ENCODE data around the gene HMCN1.
"Not testable (repeated sequence)": the region's sequence is repeated elsewhere in the genome, so short reads cannot be mapped to it uniquely, and the experiment has no call there.

Gene HMCN1

DNA sequence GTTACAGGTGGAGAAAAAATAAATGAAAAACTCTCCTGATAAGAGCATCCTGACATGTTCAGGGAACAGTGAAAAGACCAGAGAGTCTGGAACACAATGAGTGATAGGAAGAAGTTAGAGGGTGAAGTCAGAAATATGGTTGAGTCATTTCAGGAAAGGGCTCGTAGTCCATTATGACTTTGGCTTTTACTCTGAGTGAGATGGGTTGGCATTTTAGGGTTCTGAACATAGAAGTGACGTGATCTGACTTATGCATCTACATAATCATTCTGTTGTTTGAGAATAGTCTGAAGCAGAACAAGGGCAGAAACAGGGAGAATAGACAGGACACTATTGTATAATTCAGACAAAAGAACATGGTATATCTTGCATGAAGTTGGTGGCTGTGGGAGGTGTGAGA is 5.8 kb downstream of the HMCN1 start:
- no peak for DNase-seq (ENCODE audit: low spot score)

DNA sequence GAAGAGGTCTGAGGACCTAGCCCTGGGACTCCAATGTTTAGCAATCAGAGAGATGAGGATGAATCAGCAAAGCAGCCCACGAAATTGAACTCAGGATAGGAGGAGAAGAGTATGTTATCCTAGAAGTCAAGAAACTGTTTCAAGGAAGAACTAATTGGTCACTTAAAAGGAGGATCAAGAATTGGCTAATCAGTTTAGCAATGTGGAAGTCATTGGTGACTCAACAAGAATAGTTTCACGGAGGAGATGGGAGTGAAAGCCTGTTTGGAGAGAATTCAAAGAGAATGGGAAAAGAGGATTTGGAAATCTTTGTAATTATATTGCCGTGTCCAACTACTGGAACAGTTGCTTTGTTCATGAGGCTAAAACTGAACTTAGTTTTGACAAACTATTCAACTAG is 7.4 kb downstream of the HMCN1 start:
- FAIRE-seq: no peak
- no peak for DNase-seq (ENCODE audit: low spot score)

More for the DNA sequence above, 5.8 kb downstream of the HMCN1 start:
- no peak for FAIRE-seq

DNA sequence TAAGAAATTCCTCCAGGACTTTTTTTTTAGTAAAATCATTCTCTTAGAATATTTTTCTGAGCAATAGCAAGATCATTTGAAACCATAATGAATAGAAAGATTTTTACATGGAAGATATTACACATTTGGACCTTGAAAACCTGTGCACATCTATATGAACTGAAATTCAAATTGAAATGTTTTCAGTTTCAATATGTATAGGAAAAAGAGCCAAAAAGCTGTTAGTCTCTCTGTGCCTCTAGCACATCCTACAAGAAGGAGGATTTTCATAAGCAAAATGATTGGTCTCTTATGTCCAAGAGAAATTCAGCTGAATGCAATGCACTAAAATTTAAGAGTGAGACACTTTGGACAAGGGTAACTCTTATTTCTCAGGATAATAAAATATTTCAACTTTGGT is 8.2 kb downstream of the HMCN1 start:
- DNase-seq (ENCODE audit: low spot score) (no peak), FAIRE-seq (no peak)

DNA sequence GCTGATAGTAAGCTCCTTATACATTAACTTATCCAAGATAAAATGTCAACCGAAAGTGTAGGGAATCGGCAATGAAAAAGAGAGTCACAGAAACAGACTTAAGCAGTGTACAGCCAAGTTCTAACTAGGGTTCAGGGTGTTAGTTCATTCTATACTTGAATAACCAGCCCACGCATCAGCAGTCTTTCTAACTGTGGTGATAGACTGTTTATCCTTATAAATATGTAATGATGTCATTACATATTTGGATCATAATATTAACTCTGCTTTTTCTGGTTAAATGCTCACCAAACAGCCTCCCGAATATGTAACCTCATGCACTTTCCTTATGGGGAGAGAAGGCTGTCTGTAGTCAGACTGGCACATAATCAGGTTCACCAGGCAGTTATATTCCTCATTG is 11.0 kb downstream of the HMCN1 start:
- FAIRE-seq: no peak
- no peak for DNase-seq (ENCODE audit: low spot score)

DNA sequence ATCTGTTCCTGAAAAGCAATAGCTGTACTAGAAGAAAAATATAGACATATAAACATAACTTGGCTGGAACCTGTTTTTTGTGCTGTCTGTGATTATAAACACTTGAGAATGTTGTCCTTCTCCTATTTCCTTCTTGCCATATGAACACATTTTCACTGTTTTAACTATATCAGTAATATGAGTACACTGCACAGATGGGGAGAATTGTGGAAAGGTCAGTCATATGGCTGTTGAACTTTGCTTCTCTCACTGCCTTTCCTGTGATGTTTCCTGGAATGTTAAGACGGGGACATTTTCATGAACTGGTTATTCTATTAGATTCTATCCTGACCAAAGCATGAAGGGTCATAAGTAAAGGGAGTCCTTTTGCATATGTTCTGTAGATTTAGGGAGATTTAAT is 24.9 kb downstream of the HMCN1 start:
- DNase-seq (ENCODE audit: low spot score) (no peak), FAIRE-seq (no peak)

DNA sequence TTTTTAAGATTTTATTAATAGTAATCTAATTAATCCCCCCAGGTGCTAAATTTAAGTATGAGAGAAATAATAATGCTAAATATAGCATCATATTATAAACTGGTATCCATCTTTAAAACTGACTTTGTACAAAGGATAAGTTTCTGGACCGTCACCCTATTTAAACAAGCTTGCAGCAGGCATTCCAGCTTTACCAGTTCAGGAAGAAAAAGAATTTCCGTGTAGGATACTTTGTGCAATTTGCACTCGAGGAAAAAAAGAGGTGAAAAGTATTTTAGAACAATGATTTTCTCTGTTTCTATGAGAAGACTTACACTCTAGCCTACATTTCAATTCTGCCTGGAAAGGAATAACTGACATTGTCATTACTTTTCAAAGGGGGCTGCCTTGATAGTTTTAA is 27.6 kb downstream of the HMCN1 start:
- FAIRE-seq: no peak
- no peak for DNase-seq (ENCODE audit: low spot score)

DNA sequence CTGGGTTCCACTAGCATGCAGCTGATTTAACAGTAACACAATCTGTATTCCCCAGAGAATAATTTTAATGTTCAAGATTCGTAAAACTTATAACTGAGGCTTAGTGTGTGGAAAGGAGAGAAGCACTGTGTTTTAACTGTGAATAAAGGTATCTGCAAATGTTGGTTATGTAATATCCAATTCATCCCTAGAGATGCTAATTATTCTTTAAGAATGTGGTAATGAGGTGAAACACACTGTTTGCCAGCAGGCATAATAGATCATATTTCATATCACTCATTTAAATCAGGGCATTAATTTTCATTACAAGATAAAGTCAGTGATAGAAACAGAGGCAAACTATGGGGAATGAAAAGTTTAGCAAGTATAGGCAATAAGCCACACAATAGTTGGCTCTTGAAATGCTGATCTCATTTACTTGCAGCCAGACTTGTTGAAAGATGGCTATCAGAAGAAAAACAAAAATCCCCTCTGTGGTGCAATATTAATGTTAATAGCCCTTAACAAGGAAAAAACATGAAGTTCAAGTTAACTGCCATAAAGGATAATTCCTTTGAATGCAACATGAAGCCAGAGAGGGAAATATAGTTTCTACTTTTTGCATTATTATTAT is 33.4 kb downstream of the HMCN1 start:
- FAIRE-seq: no peak
- DNase-seq (ENCODE audit: low spot score): no peak

DNA sequence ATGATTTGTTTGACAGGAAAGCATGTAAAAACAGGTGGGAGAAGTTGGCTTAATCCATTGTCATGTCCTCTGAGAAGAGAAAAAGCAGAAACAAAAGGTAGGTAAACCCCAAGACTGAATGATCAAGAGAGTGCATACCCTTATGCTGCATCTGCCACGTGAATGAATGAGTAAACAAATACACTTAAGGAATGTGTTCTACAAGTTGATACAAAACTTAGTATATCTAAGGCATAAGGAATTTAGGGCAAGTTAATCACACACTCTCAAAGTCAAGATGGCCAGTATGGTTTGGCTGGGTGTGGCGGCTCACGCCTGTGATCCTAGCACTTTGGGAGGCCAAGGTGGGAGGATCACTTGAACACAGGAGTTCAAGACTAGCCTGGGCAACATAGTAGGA is 34.2 kb downstream of the HMCN1 start:
- FAIRE-seq (no peak), DNase-seq (ENCODE audit: low spot score) (no peak)

DNA sequence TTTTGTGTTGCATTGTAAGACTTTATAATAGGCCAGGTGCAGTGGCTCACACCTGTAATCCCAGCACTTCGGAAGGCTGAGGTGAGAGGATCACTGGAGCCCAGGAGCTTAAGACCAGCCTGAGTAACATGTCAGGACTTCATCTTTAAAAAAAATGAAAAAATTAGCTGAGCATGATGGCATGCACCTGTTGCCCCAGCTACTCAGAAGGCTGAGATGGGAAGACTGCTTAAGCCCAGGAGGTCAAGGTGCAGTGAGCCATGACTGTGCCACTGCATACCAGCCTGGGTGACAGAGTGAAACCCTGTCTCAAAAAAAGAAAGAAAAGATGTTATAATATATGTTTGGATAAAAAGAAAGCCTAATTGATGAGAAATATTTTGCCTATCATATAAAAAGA is 34.9 kb downstream of the HMCN1 start:
- FAIRE-seq (no peak), DNase-seq (ENCODE audit: low spot score) (no peak)

DNA sequence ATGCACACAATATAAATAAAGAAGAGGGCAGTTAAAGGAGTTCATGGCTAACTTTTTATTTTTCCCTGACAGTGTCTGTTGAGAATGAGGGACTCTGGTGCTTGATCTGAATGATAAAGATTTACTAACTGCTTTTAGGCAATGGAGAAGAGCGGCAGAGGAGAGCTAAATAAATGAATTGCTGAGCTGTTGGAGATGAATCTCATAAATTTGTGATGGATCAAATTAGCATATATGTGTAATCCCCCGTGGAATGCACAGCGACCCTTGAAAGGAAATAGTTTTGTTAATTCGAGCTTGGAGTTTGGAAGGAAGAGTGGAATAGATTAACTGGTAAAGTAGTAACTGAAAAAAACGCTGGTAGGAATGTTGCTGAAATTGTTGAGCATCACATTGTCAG is 40.2 kb downstream of the HMCN1 start:
- DNase-seq (ENCODE audit: low spot score) (no peak), FAIRE-seq (no peak)

DNA sequence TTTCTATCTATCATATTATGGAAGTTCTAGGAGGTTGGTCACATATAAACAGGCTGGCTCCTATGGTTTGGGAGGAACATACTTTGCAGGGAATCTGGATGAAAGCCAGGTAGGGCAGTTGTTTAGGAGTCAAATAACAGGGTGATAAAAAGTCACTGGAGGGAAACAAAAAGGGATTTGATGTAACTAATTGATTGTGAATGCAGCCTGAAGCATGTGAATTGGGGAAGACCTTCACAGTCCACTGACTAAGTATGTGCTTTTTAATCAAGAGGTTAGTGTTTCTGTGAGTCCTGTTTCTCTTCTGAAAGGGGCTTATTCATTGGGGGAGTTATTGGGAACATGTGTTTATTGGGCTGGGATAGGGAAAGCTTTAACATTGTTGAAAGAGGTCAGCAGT is 41.3 kb downstream of the HMCN1 start:
- FAIRE-seq: no peak
- DNase-seq (ENCODE audit: low spot score): no peak

DNA sequence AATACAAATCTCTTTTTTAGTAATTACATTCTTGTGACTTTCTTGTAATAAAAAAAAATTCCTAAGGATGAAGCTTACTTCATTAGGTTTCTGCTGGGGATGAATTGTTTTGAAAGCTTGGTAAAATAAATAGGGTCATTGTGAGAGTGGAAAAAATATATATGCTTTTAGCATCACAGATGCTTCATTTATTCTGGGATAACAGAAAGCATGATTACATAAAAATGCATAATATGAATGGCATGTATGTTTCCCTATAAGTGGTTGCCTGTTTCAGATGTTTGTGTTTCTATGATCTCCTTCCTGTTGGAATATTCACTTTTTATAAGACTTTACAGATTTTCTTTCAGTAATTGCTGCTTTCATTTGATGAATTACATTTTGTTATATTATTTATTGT is 42.3 kb downstream of the HMCN1 start:
- DNase-seq (ENCODE audit: low spot score) (no peak), FAIRE-seq (no peak)

DNA sequence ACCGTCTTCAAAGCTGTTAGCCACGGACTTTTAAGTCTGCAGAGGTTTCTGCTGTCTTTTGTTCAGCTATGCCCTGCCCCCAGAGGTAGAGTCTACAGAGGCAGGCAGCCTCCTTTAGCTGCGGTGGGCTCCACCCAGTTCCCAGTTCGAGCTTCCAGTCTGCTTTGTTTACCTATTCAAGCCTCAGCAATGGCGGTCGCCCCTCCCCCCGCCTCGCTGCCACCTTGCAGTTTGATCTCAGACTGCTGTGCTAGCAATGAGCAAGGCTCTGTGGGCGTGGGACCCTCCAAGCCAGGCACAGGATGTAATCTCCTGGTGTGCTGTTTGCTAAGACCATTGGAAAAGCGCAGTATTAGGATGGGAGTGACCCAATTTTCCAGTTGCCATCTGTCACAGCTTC is 49.7 kb downstream of the HMCN1 start:
- DNase-seq (ENCODE audit: low spot score); FAIRE-seq: not testable (repeated sequence)

DNA sequence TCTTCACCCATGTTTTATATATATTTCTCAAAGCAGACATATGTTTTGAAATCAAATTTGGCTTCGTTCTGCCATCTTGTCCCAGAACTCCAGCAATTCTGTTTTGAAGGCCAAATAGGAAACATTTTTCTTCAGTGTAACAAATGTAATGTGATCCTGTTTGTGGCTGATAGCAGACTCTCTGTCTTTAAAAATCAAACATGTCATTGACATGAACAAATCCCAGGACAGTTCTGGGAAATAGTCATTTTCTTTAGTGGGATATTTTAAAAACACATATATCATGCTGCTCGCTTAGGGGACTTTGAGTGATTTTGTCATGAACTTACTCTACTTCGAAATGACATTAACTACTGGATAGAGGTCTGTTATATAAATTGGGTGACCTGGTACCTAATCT is 51.4 kb downstream of the HMCN1 start:
- FAIRE-seq: no peak

DNA sequence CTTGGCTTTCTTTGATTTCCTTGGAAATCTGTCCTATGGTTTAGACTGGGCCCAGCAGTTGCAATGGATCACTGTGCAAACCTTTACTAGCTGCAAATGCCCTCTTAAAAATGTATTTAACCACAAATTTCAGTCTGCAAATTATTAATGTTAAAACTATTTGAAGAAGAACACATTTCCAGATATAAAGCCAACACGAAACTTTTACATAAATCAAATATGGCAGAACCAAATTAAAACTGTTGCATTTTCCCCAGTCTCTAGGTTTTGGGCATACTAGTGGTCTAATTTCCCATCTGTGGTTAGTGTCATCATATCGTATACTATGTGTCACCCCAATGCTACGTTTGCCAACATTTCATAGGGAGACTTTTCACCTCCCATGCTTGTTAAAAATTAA is 52.3 kb downstream of the HMCN1 start:
- DNase-seq (ENCODE audit: low spot score) (no peak), FAIRE-seq (no peak)

More for the DNA sequence above, 51.4 kb downstream of the HMCN1 start:
- DNase-seq (ENCODE audit: low spot score): no peak

DNA sequence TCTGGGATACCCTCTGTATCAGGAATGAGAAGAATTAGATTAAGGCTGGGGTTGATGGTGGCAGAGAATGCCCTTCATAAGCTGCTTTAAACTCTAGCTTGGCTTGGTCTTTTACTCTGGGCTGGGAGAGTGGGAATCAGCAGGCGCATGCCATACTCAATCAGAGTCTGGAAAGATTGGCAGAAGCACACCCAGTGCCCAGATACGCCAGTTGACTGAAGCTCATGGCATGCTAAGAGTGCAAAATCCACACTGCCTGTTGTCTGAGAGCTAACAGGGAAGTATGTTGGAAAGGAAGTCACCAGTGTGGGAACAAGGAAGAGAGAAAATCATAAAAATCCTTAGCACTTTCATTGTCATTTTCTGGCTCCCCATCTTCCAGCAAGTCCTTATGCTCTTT is 53.0 kb downstream of the HMCN1 start:
- FAIRE-seq (no peak), DNase-seq (ENCODE audit: low spot score) (no peak)

DNA sequence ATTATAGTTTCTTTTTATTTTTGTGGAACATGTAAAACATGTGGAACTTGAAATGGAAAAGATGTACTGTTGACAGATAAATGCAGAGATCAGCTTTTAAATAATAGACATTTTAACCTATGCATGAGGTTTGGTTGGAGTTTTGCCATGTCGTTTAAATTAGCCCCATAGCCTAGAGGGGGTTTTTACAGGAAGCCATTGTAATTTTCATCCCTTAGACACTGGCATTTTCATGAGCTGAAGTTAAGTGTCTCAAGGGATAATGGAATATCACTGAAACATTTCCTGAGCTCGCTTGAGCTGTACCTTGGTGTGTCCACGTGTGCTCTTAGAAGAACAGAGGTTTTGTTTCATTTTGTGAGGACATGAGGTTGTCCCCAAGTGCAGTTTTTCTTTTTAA is 54.2 kb downstream of the HMCN1 start:
- FAIRE-seq: no peak

DNA sequence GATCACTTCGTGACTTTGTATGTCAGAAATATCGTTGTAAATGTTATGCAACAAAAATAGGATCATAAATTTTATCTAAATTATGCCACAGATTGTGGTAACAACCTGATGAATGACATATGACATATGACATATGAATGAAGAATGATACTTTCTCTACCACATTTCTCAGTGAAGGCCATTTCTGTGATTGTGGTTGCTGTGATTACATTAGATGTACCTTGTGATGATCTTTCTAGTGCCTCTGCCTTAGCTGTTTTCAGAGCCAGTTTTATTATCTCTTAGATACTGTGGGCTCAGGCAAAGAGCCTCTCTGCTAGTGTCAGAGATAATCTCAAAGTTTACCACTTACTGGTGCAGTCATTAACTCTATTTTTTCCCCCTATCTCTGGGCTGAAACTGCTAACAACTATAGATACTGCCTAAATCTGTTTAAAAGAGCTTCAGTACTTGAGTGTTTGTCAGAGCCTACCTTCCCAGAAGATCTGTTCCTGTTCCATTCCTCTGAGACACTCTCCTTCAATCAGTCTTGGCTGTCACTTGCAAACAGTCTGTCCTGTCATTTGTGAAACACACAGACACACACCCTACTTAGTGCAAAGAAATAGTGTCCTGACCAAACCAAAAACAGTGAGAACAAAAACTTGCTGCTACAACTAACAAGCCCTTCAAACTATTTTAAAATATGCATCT is 55.5 kb downstream of the HMCN1 start:
- FAIRE-seq: no peak
- no peak for DNase-seq (ENCODE audit: low spot score)

More for the DNA sequence above, 54.2 kb downstream of the HMCN1 start:
- DNase-seq (ENCODE audit: low spot score): no peak

DNA sequence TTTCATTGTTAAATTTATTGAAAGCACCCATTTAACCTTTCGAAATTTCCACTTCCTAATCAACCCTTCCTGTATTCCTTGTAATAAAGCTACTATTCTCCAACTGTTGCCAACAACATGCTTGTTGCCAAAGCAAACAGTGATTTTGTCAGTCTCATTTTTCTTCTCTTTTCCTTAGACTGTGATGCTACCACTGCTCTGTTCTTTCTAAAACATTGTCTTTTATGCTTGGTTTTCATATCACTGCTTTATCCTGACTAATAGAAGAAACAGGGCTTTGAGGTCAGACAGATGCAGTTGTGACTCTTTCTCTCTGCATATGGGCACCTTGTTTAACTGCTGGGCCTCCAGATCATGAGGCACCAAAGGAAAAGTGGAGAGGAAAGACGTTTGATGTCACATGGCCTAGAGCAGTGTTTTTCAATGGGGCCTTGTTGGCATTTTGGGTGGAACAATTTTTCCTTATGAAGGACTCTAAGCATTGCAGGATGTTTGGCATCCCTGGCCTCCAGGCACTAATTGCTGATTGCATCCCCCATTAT is 56.1 kb downstream of the HMCN1 start:
- FAIRE-seq: no peak

DNA sequence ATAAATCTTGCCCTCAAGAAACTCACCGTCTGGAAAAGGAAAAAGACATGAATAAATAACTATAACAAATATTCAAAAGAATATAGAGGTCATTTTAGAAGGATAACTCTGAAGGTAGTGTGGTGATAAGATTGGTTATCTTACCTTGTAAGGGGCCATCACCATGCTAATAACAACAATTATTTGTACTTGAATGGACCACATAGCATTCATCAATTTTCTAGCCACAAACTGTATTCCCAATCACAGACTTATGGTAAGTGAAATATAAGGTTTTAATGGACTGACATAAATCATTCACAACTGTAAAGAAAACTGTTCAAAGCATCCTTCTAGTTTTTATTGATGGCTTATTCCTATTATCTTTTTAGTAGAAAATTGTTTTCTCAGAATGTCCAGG is 57.8 kb downstream of the HMCN1 start:
- FAIRE-seq: no peak

More for the DNA sequence above, 56.1 kb downstream of the HMCN1 start:
- DNase-seq (ENCODE audit: low spot score): no peak

DNA sequence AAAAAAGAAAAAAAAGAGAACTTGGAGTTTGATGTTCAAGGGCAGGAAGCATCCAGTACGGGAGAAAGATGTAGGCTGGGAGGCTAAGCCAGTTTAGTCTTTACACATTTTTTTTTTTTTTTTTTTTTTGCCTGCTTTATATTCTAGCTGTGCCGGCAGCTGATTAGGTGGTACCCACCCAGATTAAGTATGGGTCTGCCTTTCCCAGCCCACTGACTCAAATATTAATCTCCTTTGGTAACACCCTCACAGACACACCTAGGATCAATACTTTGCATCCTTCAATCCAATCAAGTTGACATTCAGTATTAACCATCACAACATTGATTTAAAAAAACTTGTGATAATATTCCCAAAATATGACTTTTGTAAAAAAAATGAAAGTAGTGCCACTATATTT is 60.3 kb downstream of the HMCN1 start:
- not testable (repeated sequence) for FAIRE-seq; DNase-seq (ENCODE audit: low spot score)

More for the DNA sequence above, 57.8 kb downstream of the HMCN1 start:
- DNase-seq (ENCODE audit: low spot score): no peak

DNA sequence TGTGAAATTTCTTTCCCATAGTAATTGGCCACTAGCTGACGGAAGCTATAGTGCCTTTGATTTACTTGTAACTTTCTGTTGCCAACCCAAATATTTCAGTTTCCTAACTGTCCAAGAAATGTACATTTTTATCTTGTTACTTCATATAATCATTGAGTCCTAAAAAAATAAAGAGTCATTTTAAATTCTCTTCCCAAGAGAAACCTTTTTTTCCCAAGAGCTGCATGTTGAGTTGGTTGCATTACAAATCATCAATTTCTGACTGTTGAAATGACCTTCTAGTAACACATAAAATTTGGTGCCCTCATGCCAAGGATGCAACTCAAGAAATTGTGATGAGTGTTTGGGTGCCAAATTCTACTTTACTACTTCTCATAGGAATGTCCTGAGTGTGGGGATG is 61.0 kb downstream of the HMCN1 start:
- FAIRE-seq: no peak

DNA sequence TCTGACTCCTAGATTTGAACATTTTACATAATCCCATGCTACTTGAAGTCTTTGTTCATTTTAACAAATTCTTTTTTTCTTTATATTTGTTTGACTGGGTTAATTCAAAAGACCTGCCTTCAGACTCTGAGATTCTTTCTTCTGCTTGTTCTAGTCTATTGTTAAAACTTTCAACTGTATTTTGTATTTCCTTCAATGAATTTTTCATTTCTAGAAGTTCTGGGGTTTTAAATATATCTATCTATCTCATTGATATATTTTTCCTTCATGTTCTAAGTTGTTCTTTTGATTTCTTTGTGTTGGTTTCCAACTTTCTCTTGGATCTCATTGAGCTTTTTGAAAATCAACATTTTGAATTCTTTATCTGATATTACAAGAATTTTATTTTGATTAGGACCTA is 64.3 kb downstream of the HMCN1 start:
- no peak for FAIRE-seq
- DNase-seq (ENCODE audit: low spot score): no peak

More for the DNA sequence above, 61.0 kb downstream of the HMCN1 start:
- DNase-seq (ENCODE audit: low spot score): no peak

All from urothelium cell line (cell line).